AG10803 (cell line): ENCODE results near the gene SLFN5.
"Not testable (repeated sequence)": the region's sequence is repeated elsewhere in the genome, so short reads cannot be mapped to it uniquely, and the experiment has no call there.

Experiments
- DNase-seq: peaks from one replicate; pipeline ENCODE4 v3.0.0; 2010; ENCODE audit warnings: low read depth
- H3K4me3 ChIP-seq: 2 replicates; pipeline ENCODE4 v1.5.1; 2011; ENCODE audit warnings: mild to moderate bottlenecking, low read length, control low read depth
- TF ChIP-seq, protein P1 (sequence below): conservative IDR thresholded peaks from 2 replicates; pipeline ENCODE4 v1.5.1; 2011; ENCODE audit warnings: mild to moderate bottlenecking, low read length, control low read depth, inconsistent platforms

The SLFN5 gene

DNA sequence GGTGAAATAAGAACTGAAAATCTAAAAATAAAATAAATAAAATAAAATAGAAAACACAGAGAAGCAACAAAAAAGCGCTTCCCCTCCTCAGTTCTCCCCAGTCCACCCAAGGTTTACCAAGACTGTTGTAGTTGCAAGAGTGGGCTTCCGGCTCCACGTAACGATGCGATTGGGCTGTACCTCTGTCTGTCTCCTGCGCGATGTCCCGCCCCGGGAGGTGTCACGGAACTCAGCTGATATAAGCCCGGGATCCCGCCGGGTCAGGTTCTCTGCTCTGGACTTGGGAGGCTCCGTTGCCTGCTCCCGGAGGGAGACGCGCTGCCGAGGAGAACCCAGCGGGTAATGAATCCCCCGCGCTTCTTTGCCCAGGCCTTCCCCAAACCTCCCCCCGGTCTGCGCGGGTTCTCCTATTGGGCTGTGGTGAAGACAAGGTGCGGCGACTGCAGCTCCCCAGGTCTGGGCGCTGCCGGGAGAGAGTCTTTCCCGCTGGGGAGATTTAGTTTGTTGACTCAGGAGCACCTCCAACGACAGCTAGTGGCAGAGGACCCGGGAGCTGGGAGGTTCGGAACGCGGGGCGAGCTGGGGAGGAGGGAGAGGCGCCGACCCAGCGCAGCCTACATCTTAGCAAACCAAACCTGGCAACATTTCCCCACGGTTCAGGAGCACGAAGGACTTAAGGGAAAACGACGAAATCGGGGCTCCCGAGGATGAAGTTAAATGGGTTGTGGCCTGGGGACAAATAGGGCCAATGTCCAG, at the start of gene SLFN5:
Gene SLFN5 (plus strand): TSS at position 268 of the 756 bp plus-strand sequence. CDS start 15,619 bp downstream, outside the sequence.
- H3K4me3 ChIP-seq = peak within 1 kb of the TSS; percentile 93
- DNase-seq = peak; percentile 92
- TF ChIP-seq, protein P1, sequence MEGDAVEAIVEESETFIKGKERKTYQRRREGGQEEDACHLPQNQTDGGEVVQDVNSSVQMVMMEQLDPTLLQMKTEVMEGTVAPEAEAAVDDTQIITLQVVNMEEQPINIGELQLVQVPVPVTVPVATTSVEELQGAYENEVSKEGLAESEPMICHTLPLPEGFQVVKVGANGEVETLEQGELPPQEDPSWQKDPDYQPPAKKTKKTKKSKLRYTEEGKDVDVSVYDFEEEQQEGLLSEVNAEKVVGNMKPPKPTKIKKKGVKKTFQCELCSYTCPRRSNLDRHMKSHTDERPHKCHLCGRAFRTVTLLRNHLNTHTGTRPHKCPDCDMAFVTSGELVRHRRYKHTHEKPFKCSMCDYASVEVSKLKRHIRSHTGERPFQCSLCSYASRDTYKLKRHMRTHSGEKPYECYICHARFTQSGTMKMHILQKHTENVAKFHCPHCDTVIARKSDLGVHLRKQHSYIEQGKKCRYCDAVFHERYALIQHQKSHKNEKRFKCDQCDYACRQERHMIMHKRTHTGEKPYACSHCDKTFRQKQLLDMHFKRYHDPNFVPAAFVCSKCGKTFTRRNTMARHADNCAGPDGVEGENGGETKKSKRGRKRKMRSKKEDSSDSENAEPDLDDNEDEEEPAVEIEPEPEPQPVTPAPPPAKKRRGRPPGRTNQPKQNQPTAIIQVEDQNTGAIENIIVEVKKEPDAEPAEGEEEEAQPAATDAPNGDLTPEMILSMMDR = no peak

DNA sequence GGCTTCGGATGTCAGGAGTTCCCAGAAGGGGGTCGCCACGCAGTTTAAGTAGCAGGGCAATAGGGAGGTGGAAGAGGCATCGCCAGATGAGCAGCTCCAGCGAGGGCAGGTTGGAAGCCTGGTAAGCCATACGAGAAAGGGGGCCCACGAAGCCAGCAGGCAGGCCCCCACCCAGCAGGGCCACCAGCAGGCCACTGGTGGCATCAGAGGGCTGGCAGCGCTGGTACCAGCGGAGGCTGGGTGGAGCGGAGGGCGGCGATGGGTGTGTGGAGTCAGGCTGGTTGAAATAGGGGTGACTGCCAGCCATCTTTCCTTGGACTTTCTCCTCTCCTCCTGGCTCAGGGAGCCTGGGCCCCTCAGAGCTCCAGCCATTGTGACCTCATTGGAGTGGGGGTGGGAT, 48.9 kb upstream of the SLFN5 start, which contains the start of gene SLC35G3:
Gene SLC35G3 (minus strand): TSS at position 393 of the 400 bp plus-strand sequence. CDS start 86 bp downstream, at position 307.
- H3K4me3 ChIP-seq, DNase-seq: not testable (repeated sequence)

DNA sequence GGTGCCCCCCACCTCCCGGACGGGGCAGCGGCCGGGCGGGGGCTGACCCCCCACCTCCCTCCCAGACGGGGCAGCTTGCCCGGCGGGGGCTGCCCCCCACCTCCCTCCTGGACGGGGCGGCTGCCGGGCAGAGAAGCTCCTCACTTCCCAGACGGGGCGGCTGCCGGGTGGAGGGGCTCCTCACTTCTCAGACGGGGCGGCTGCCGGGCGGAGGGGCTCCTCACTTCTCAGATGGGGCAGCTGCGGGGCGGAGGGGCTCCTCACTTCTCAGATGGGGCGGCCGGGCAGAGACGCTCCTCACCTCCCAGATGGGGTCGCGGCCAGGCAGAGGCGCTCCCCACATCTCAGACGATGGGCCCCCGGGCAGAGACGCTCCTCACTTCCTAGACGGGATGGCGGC, 47.8 kb upstream of the SLFN5 start:
- H3K4me3 ChIP-seq, DNase-seq: not testable (repeated sequence)

DNA sequence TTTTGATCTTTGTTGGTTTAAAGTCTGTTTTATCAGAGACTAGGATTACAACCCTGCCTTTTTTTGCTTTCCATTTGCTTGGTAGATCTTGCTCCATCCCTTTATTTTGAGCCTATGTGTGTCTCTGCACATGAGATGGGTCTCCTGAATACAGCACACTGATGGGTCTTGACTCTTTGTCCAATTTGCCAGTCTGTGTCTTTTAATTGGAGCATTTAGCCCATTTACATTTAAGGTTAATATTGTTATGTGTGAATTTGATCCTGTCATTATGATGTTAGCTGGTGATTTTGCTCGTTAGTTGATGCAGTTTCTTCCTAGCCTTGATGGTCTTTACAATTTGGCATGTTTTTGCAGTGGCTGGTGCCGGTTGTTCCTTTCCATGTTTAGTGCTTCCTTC, 40.3 kb upstream of the SLFN5 start:
- DNase-seq, H3K4me3 ChIP-seq: not testable (repeated sequence)

DNA sequence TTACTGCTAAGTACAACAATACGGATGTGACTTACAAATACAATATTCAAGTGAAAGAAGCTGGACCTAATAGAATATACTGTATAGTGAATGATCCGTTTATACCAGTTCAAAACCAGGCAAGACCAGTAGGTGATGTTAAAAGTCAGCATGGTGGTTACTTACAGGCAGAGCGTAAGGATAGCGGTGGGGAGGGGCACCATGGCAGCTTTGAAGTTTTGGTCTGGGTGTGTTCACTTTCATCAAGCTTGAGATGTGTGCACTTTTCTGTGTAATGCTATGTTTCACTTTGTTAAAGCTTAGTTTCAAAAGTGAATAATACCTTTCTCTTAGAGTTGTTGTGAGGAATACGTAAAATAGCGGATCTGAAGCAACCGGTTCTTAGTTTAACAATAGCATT, 32.1 kb upstream of the SLFN5 start:
- H3K4me3 ChIP-seq = no peak overlapping the region
- TF ChIP-seq, protein P1 = no peak
- no peak for DNase-seq

DNA sequence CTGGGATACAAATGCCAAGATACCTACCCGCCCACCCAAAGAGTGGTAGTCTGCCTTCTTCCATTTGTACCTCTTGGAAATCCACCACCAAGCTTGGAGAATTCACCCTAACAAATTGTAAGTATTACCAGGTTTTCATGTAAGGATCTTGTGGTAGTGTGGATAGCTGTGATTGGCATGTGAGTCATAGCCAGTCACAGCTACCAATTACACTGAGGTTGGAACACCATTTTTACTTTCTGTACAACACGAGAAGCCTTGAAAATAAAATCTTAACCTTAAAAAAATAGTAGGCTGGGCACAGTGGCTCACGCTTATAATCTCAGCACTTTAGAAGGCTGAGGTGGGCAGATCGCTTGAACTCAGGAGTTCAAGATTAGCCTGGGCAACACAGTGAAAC, 30.2 kb upstream of the SLFN5 start:
- H3K4me3 ChIP-seq = no peak overlapping the region
- no peak for DNase-seq
- TF ChIP-seq, protein P1 = no peak

DNA sequence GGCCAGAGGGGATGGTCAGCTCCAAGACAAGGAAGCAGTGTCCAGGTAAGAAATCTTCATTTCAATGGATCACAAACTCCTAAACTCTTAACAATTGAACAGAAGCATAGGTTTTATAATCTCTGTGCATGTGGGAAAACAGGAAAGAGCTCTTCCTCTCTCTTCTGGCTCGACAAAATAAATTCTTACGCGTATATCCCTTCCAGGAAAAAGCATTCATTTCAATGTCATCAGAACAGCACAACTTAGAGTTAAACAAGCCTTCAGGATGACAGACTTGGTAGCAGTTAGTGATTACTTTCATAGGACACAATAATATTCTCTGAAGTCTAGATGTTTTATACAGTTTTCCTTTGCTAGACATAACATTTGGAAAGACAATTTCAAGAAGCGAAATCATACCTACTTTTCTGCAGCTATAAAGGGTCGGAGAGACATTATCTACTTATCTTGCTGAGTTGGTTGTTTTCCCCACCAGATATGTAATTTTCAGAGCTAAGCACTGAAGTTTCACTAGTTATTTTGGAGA, 29.4 kb upstream of the SLFN5 start:
- TF ChIP-seq, protein P1 = no peak
- no peak overlapping the region for H3K4me3 ChIP-seq
- DNase-seq = no peak

DNA sequence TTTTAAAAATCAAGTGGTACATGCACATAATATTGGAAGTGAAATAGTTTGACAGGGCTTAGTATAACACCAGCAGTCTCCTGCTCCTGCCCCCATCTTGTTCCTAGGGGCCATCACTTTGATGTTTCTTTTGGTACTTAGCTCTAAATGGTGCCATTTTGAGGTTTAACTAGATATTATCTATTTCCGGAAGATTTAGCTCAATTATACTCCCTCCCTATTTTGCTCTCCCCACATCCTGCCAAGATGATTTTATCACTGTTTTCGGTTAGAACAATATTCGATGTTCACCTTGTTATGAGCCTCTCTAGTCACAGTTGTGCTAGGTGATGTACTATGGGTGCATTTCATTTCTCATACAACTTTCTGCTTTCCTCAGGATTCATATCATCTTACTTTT, 28.7 kb upstream of the SLFN5 start:
- DNase-seq = no peak
- H3K4me3 ChIP-seq = no peak overlapping the region
- TF ChIP-seq, protein P1 = no peak
